ENCODE data around the gene SULT1B1. TPM values are rescaled to one million over a fixed set of nuclear protein-coding genes. Genes with fewer than 3 reads are reported as not detected.
A peak's percentile ranks its signal among the peaks of the same experiment; 100 is the strongest.

Gene SULT1B1
- total and polyA plus RNA-seq, 2 donors (not counting 1 experiment from before 2014, with no cell fraction given): 0.03 TPM; not detected in 1

- DNase-seq (ENCODE audit: low read depth in 2 of 2): no peak
- Histone ChIP-seq H4K20me1 (ENCODE audit: control insufficient read depth, extremely low read depth, insufficient read depth, low read length) (no peaks in the 10 kb centered on the region), H3K27ac (ENCODE audit: insufficient read depth, low read length) (no peak overlapping the region), H3K4me1 (ENCODE audit: control insufficient read depth, extremely low read depth, insufficient read depth, low read length) (no peaks in the 10 kb centered on the region), H3K9me3 (ENCODE audit: control insufficient read depth, insufficient read depth, low read depth, low read length) (no peaks in the 10 kb centered on the region), H3K27me3 (ENCODE audit: control insufficient read depth, insufficient read depth, low read length) (no peaks in the 10 kb centered on the region), H3K4me3 (replicated peaks in 1 of 4; ENCODE audit: control extremely low read depth in 1 of 4, insufficient read depth in 1 of 4, low read depth in 3 of 4, low read length in 4 of 4) (no peak overlapping the region), H3K36me3 (ENCODE audit: control insufficient read depth, insufficient read depth, low read length) (no peaks in the 10 kb centered on the region), H3K9ac (ENCODE audit: insufficient read depth, low read length) (no peak overlapping the region), H3K4me2 (ENCODE audit: extremely low read depth, insufficient read depth, low read length) (no peak overlapping the region), H2AFZ (ENCODE audit: low read length) (no peak overlapping the region), H3K79me2 (ENCODE audit: control insufficient read depth, insufficient read depth, low read length) (no peaks in the 10 kb centered on the region)
- TF ChIP-seq EZH2 (IDR thresholded peaks at IDR 0.05; ENCODE audit: low read length, missing control alignments) (no peak), CTCF (conservative IDR thresholded peaks at IDR 0.05 in 1 of 2, IDR thresholded peaks at IDR 0.05 in 1 of 2; ENCODE audit: low read depth in 1 of 2, low read length in 2 of 2) (no peak)
Measured at GRCh38 chr4:69697536-69698242, 62.7 kb downstream of the SULT1B1 start.

GRCh38 chr4:69689599-69689998 is 70.8 kb downstream of the SULT1B1 start:
- Histone ChIP-seq H3K27ac (ENCODE audit: insufficient read depth, low read length) (no peak overlapping the region), H3K9me3 (ENCODE audit: control insufficient read depth, insufficient read depth, low read depth, low read length) (no peaks in the 10 kb centered on the region), H3K4me3 (replicated peaks in 1 of 4; ENCODE audit: control extremely low read depth in 1 of 4, insufficient read depth in 1 of 4, low read depth in 3 of 4, low read length in 4 of 4) (peak overlapping the region in 1 of 4 experiments; percentile 39), H3K4me1 (ENCODE audit: control insufficient read depth, extremely low read depth, insufficient read depth, low read length) (no peaks in the 10 kb centered on the region), H3K9ac (ENCODE audit: insufficient read depth, low read length) (no peak overlapping the region), H3K4me2 (ENCODE audit: extremely low read depth, insufficient read depth, low read length) (no peak overlapping the region), H4K20me1 (ENCODE audit: control insufficient read depth, extremely low read depth, insufficient read depth, low read length) (no peaks in the 10 kb centered on the region), H3K79me2 (ENCODE audit: control insufficient read depth, insufficient read depth, low read length) (no peaks in the 10 kb centered on the region), H2AFZ (ENCODE audit: low read length) (no peak overlapping the region), H3K36me3 (ENCODE audit: control insufficient read depth, insufficient read depth, low read length) (no peaks in the 10 kb centered on the region), H3K27me3 (ENCODE audit: control insufficient read depth, insufficient read depth, low read length) (no peaks in the 10 kb centered on the region)
- peak in 1 of 2 donors; percentile 51 for TF ChIP-seq CTCF (conservative IDR thresholded peaks at IDR 0.05 in 1 of 2, IDR thresholded peaks at IDR 0.05 in 1 of 2; ENCODE audit: low read depth in 1 of 2, low read length in 2 of 2)
- no peak for TF ChIP-seq EZH2 (IDR thresholded peaks at IDR 0.05; ENCODE audit: low read length, missing control alignments)
- DNase-seq (ENCODE audit: low read depth in 2 of 2): peak; percentile 17 to 74

DNA sequence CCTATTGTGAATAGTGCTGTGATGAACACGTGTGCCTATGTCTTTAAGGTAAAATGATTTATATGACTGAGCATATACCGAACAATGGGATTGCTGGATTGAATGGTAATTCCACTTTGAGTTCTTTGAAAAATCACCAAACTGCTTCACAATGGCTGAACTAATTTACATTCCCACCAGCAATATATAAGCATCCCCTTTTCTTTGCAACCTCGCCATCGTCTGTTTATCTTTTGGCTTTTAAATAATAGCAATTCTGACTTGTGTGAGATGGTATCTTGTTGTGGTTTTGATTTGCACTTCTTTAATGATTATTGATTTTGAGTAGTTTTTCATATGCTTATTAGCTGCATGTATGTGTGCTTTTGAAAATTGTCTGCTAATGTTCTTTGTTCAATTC is 75.6 kb downstream of the SULT1B1 start:
- TF ChIP-seq CTCF (conservative IDR thresholded peaks at IDR 0.05 in 1 of 2, IDR thresholded peaks at IDR 0.05 in 1 of 2; ENCODE audit: low read depth in 1 of 2, low read length in 2 of 2) (no peak), EZH2 (IDR thresholded peaks at IDR 0.05; ENCODE audit: low read length, missing control alignments) (no peak)
- no peak for DNase-seq (ENCODE audit: low read depth in 2 of 2)
- no peaks in the 10 kb centered on the region for H3K79me2 ChIP-seq (ENCODE audit: control insufficient read depth, insufficient read depth, low read length)
- H3K4me2 ChIP-seq (ENCODE audit: extremely low read depth, insufficient read depth, low read length): no peak overlapping the region
- H3K27me3 ChIP-seq (ENCODE audit: control insufficient read depth, insufficient read depth, low read length): no peaks in the 10 kb centered on the region
- no peaks in the 10 kb centered on the region for H4K20me1 ChIP-seq (ENCODE audit: control insufficient read depth, extremely low read depth, insufficient read depth, low read length)
- H3K36me3 ChIP-seq (ENCODE audit: control insufficient read depth, insufficient read depth, low read length): no peaks in the 10 kb centered on the region
- no peak overlapping the region for H3K27ac ChIP-seq (ENCODE audit: insufficient read depth, low read length)
- H2AFZ ChIP-seq (ENCODE audit: low read length): no peak overlapping the region
- no peaks in the 10 kb centered on the region for H3K4me1 ChIP-seq (ENCODE audit: control insufficient read depth, extremely low read depth, insufficient read depth, low read length)
- no peak overlapping the region for H3K9ac ChIP-seq (ENCODE audit: insufficient read depth, low read length)
- no peak overlapping the region for H3K4me3 ChIP-seq (replicated peaks in 1 of 4; ENCODE audit: control extremely low read depth in 1 of 4, insufficient read depth in 1 of 4, low read depth in 3 of 4, low read length in 4 of 4)
- no peaks in the 10 kb centered on the region for H3K9me3 ChIP-seq (ENCODE audit: control insufficient read depth, insufficient read depth, low read depth, low read length)

Other genes with a start within 250 kb of the SULT1B1 start
- gene UGT2A2, start 121.0 kb downstream of the SULT1B1 start, total RNA-seq: not detected in 2 replicates
- not detected in 2 replicates for gene UGT2A2, start 121.0 kb downstream of the SULT1B1 start, polyA plus RNA-seq
- gene UGT2A1, start 107.4 kb downstream of the SULT1B1 start, total RNA-seq: not detected in 2 replicates
- gene UGT2A1, start 107.4 kb downstream of the SULT1B1 start, polyA plus RNA-seq: not detected in 2 replicates
- gene SULT1E1, start 99.5 kb upstream of the SULT1B1 start, total RNA-seq: not detected in 2 replicates
- not detected in 2 replicates for gene SULT1E1, start 99.5 kb upstream of the SULT1B1 start, polyA plus RNA-seq
- gene CSN1S1, start 170.4 kb upstream of the SULT1B1 start, total RNA-seq: not detected in 2 replicates
- not detected in 2 replicates for gene CSN1S1, start 170.4 kb upstream of the SULT1B1 start, polyA plus RNA-seq
- gene CSN2, start 205.1 kb upstream of the SULT1B1 start, total RNA-seq: not detected in 2 replicates
- gene CSN2, start 205.1 kb upstream of the SULT1B1 start, polyA plus RNA-seq: not detected in 2 replicates
- not detected in 2 replicates for gene STATH, start 235.3 kb upstream of the SULT1B1 start, total RNA-seq
- gene STATH, start 235.3 kb upstream of the SULT1B1 start, polyA plus RNA-seq: not detected in 2 replicates